ENCODE data around the gene NTSR1.

Gene NTSR1

DNA sequence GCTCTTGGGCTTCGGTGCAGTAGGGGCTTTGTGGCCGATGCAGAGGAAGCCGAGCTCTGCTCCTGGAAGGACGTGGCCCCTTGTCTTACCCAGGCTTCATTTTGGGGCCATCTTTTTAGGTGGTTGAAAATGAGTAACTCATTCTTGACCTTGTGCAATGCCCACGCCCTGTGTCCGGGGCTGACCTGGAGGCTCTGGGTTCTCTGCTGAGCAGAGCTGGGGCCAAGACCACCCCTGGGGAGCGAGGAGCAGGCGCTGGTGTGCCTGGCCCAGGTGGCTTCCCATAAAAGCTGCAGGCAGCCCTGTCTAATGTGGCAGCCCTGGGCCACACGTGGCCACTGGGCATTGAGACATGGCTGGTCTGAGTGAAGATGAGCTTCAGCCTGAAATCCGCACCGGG lies 25.7 kb downstream of the NTSR1 start:
- TF ChIP-seq, protein P1, sequence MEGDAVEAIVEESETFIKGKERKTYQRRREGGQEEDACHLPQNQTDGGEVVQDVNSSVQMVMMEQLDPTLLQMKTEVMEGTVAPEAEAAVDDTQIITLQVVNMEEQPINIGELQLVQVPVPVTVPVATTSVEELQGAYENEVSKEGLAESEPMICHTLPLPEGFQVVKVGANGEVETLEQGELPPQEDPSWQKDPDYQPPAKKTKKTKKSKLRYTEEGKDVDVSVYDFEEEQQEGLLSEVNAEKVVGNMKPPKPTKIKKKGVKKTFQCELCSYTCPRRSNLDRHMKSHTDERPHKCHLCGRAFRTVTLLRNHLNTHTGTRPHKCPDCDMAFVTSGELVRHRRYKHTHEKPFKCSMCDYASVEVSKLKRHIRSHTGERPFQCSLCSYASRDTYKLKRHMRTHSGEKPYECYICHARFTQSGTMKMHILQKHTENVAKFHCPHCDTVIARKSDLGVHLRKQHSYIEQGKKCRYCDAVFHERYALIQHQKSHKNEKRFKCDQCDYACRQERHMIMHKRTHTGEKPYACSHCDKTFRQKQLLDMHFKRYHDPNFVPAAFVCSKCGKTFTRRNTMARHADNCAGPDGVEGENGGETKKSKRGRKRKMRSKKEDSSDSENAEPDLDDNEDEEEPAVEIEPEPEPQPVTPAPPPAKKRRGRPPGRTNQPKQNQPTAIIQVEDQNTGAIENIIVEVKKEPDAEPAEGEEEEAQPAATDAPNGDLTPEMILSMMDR (IDR thresholded peaks at IDR 0.05; ENCODE audit: poor library complexity, severe bottlenecking) = no peak
- H3K4me1 ChIP-seq (ENCODE audit: insufficient read depth, poor library complexity, severe bottlenecking) = peaks cover 22% of the 10 kb centered on the region
- no peaks in the 10 kb centered on the region for H3K9me3 ChIP-seq (ENCODE audit: severe bottlenecking)
- H3K27ac ChIP-seq (ENCODE audit: poor library complexity, severe bottlenecking) = no peak overlapping the region
- H3K27me3 ChIP-seq (ENCODE audit: insufficient read depth, poor library complexity, severe bottlenecking) = peaks cover 2% of the 10 kb centered on the region
- ATAC-seq (ENCODE audit: low read depth) (no peak), DNase-seq (ENCODE audit: low spot score) (peak; percentile 77)
- H3K36me3 ChIP-seq (ENCODE audit: low read depth) = no peaks in the 10 kb centered on the region
- no peak overlapping the region for H3K4me3 ChIP-seq (ENCODE audit: severe bottlenecking)

DNA sequence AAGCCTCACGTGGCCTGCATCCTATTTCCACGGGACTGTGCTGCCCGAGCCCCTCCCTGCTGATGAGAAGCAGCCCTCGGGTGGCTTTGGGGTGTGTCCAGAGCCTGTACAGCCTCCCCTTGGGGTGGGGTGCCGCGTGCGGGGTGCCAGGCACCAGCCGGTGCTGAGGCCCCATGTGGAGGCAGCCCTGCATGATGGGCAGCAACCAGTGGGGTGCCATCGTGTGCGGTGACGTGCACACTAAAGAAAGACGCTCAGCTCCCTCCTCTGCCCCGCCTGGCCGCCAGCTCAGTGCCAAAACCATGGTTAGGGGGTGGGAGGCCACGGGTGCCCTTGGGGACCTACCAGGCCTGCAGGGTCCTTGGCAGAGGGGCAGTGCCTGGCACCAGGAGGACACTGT lies 26.2 kb downstream of the NTSR1 start:
- DNase-seq (ENCODE audit: low spot score) (peak; percentile 84), ATAC-seq (ENCODE audit: low read depth) (no peak)
- H3K27ac ChIP-seq (ENCODE audit: poor library complexity, severe bottlenecking) = no peak overlapping the region
- H3K36me3 ChIP-seq (ENCODE audit: low read depth) = no peaks in the 10 kb centered on the region
- peaks cover under 1% of the 10 kb centered on the region for H3K27me3 ChIP-seq (ENCODE audit: insufficient read depth, poor library complexity, severe bottlenecking)
- H3K9me3 ChIP-seq (ENCODE audit: severe bottlenecking) = no peaks in the 10 kb centered on the region
- no peak overlapping the region for H3K4me3 ChIP-seq (ENCODE audit: severe bottlenecking)
- TF ChIP-seq, protein P1 (IDR thresholded peaks at IDR 0.05; ENCODE audit: poor library complexity, severe bottlenecking) = no peak
- H3K4me1 ChIP-seq (ENCODE audit: insufficient read depth, poor library complexity, severe bottlenecking) = peaks cover 27% of the 10 kb centered on the region

DNA sequence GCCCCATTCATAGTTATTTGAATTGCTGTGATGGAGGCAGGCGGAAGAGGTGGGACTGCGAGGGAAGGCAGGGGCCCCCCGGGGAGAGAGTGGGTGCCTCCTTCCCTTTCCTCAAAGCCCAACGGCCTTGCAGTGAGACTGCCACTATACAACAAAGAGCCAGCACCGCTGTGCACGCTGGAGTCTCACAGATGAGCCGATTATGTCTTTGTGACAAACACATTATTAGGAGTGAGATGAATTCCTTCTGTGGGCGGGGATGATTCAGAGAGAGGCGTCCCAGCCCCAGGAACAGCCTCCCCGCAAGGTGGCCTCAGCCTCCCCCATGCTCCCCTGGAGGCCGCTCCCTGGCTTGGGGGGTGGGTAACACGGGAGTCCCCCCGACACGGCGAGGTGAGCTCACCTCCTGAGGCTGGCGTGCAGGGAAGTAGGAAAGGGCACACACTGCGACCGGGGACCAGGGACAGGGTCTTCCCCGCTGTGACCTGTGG lies 26.7 kb downstream of the NTSR1 start:
- Histone ChIP-seq H3K9me3 (ENCODE audit: severe bottlenecking) (no peaks in the 10 kb centered on the region), H3K27me3 (ENCODE audit: insufficient read depth, poor library complexity, severe bottlenecking) (no peaks in the 10 kb centered on the region), H3K4me3 (ENCODE audit: severe bottlenecking) (no peak overlapping the region), H3K36me3 (ENCODE audit: low read depth) (no peaks in the 10 kb centered on the region), H3K27ac (ENCODE audit: poor library complexity, severe bottlenecking) (no peak overlapping the region), H3K4me1 (ENCODE audit: insufficient read depth, poor library complexity, severe bottlenecking) (peaks cover 30% of the 10 kb centered on the region)
- TF ChIP-seq, protein P1 (IDR thresholded peaks at IDR 0.05; ENCODE audit: poor library complexity, severe bottlenecking) = no peak
- ATAC-seq (ENCODE audit: low read depth) (no peak), DNase-seq (ENCODE audit: low spot score) (peak; percentile 86)

DNA sequence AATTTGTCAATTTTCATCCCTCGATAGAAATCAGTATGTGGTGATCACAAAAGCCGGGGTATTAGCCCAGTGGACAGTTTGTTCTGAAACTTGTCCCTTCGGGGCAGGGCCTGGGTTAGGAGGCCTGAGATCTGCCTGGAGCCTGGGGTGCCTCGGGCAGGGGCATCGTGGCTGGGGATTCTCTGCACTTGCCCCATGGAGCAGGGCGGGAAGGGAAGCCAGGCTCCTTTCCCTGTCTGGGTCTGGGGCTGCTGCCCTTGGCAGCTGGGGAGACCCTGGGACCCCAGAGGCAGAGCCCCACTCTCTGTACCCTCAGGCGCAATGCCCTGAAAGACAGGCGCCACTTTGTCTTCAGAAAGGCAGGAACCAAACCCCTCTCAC lies 27.4 kb downstream of the NTSR1 start:
- DNase-seq (ENCODE audit: low spot score) = peak; percentile 81
- no peaks in the 10 kb centered on the region for H3K36me3 ChIP-seq (ENCODE audit: low read depth)
- TF ChIP-seq, protein P1 (IDR thresholded peaks at IDR 0.05; ENCODE audit: poor library complexity, severe bottlenecking) = no peak
- no peaks in the 10 kb centered on the region for H3K27me3 ChIP-seq (ENCODE audit: insufficient read depth, poor library complexity, severe bottlenecking)
- H3K4me3 ChIP-seq (ENCODE audit: severe bottlenecking) = no peak overlapping the region
- H3K9me3 ChIP-seq (ENCODE audit: severe bottlenecking) = no peaks in the 10 kb centered on the region
- H3K27ac ChIP-seq (ENCODE audit: poor library complexity, severe bottlenecking) = no peak overlapping the region
- peaks cover 37% of the 10 kb centered on the region for H3K4me1 ChIP-seq (ENCODE audit: insufficient read depth, poor library complexity, severe bottlenecking)
- no peak for ATAC-seq (ENCODE audit: low read depth)

DNA sequence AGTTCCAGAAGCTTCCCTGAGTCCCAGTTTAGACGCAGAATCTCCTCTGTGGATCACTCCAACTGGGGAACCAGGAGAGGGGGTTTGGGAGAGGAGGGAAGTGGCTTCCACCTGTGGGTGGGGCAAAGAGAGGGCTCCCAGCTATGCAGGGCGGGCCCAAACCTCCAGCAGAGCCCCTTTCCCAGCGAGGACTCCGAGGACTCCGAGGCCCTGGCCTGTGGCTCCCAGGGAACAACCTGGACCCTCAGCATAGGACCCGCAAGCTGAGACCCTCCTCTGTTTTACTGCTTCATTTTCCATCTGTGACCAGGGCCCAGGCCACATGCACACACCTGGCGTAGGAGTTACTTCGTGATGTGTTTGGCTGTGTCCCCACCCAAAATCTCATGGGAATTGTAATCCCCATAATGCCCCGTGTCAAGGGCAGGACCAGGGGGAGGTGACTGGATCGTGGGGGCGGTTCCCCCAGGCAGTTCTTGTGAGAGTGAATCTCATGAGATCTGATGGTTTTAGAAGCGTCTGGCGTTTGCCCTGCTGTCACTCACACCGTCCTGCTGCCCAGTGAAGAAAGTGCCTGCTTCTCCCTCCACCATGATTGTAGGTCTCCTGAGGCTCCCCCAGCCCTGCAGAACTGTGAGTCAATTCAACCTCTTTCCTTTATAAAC lies 27.9 kb downstream of the NTSR1 start:
- no peak overlapping the region for H3K4me3 ChIP-seq (ENCODE audit: severe bottlenecking)
- no peaks in the 10 kb centered on the region for H3K9me3 ChIP-seq (ENCODE audit: severe bottlenecking)
- H3K4me1 ChIP-seq (ENCODE audit: insufficient read depth, poor library complexity, severe bottlenecking) = peaks cover 42% of the 10 kb centered on the region
- ATAC-seq (ENCODE audit: low read depth) = no peak
- DNase-seq (ENCODE audit: low spot score) = peak; percentile 79
- no peak overlapping the region for H3K27ac ChIP-seq (ENCODE audit: poor library complexity, severe bottlenecking)
- TF ChIP-seq, protein P1 (IDR thresholded peaks at IDR 0.05; ENCODE audit: poor library complexity, severe bottlenecking) = no peak
- no peaks in the 10 kb centered on the region for H3K36me3 ChIP-seq (ENCODE audit: low read depth)
- no peaks in the 10 kb centered on the region for H3K27me3 ChIP-seq (ENCODE audit: insufficient read depth, poor library complexity, severe bottlenecking)

Measured in RWPE2 (cell line).